ENCODE results near the gene CHST11. TPM values are rescaled to one million over a fixed set of nuclear protein-coding genes. Genes with fewer than 3 reads are reported as not detected.

CHST11 gene
- total RNA-seq, 1 experiment from 2014 or later, result 1.1 TPM

- intact Hi-C loops (cut with micrococcal nuclease; ENCODE audit: unreplicated experiment), result no loop called here
- Histone ChIP-seq H3K36me3 (ENCODE audit: insufficient read depth, low read length, poor library complexity, severe bottlenecking) (no peaks in the 10 kb centered on the region), H3K4me3 (ENCODE audit: low read depth, low read length, poor library complexity, severe bottlenecking) (no peak overlapping the region), H3K27ac (ENCODE audit: low read depth, low read length, poor library complexity, severe bottlenecking) (no peak overlapping the region), H3K27me3 (replicated peaks; ENCODE audit: insufficient read depth, low read depth, low read length, poor library complexity) (no peaks in the 10 kb centered on the region), H3K9me3 (ENCODE audit: low read depth, low read length, poor library complexity, severe bottlenecking) (no peaks in the 10 kb centered on the region), H3K4me1 (ENCODE audit: insufficient read depth, low read length, poor library complexity, severe bottlenecking) (no peaks in the 10 kb centered on the region)
- POLR2A ChIA-PET (ENCODE audit: low non-redundant PET), result no interaction called here
- CTCF ChIA-PET, result no interaction called here
- BruUV-seq (replicated peaks), result no TSS peak
- DNase-seq (ENCODE audit: low spot score), result no peak
- TF ChIP-seq CTCF (conservative IDR thresholded peaks at IDR 0.05; ENCODE audit: low read depth, low read length) (no peak), EZH2 (IDR thresholded peaks at IDR 0.05; ENCODE audit: borderline replicate concordance, low read depth, low read length, poor library complexity, severe bottlenecking) (no peak)
These were observed 46.4 kb upstream of the CHST11 start for GRCh38 chr12:104410326-104410725.

- POLR2A ChIA-PET (ENCODE audit: low non-redundant PET), result no interaction called here
- Histone ChIP-seq H3K36me3 (ENCODE audit: insufficient read depth, low read length, poor library complexity, severe bottlenecking) (no peaks in the 10 kb centered on the region), H3K27ac (ENCODE audit: low read depth, low read length, poor library complexity, severe bottlenecking) (no peak overlapping the region), H3K9me3 (ENCODE audit: low read depth, low read length, poor library complexity, severe bottlenecking) (no peaks in the 10 kb centered on the region), H3K4me3 (ENCODE audit: low read depth, low read length, poor library complexity, severe bottlenecking) (no peak overlapping the region), H3K27me3 (replicated peaks; ENCODE audit: insufficient read depth, low read depth, low read length, poor library complexity) (no peaks in the 10 kb centered on the region), H3K4me1 (ENCODE audit: insufficient read depth, low read length, poor library complexity, severe bottlenecking) (no peaks in the 10 kb centered on the region)
- no TSS peak for BruUV-seq (replicated peaks)
- intact Hi-C loops (cut with micrococcal nuclease; ENCODE audit: unreplicated experiment), result no loop called here
- TF ChIP-seq CTCF (conservative IDR thresholded peaks at IDR 0.05; ENCODE audit: low read depth, low read length) (no peak), EZH2 (IDR thresholded peaks at IDR 0.05; ENCODE audit: borderline replicate concordance, low read depth, low read length, poor library complexity, severe bottlenecking) (no peak)
- DNase-seq (ENCODE audit: low spot score), result no peak
- CTCF ChIA-PET, result no interaction called here
These were observed 46.0 kb upstream of the CHST11 start for GRCh38 chr12:104410786-104411185.

- ChIA-PET CTCF (no interaction called here), POLR2A (ENCODE audit: low non-redundant PET) (no interaction called here)
- H3K27ac ChIP-seq (ENCODE audit: low read depth, low read length, poor library complexity, severe bottlenecking), result no peak overlapping the region
- no peaks in the 10 kb centered on the region for H3K36me3 ChIP-seq (ENCODE audit: insufficient read depth, low read length, poor library complexity, severe bottlenecking)
- BruUV-seq (replicated peaks), result no TSS peak
- no peak for DNase-seq (ENCODE audit: low spot score)
- no peaks in the 10 kb centered on the region for H3K27me3 ChIP-seq (replicated peaks; ENCODE audit: insufficient read depth, low read depth, low read length, poor library complexity)
- intact Hi-C loops (cut with micrococcal nuclease; ENCODE audit: unreplicated experiment), result no loop called here
- TF ChIP-seq CTCF (conservative IDR thresholded peaks at IDR 0.05; ENCODE audit: low read depth, low read length), result no peak
- no peak for TF ChIP-seq EZH2 (IDR thresholded peaks at IDR 0.05; ENCODE audit: borderline replicate concordance, low read depth, low read length, poor library complexity, severe bottlenecking)
- H3K4me1 ChIP-seq (ENCODE audit: insufficient read depth, low read length, poor library complexity, severe bottlenecking), result no peaks in the 10 kb centered on the region
- no peaks in the 10 kb centered on the region for H3K9me3 ChIP-seq (ENCODE audit: low read depth, low read length, poor library complexity, severe bottlenecking)
- H3K4me3 ChIP-seq (ENCODE audit: low read depth, low read length, poor library complexity, severe bottlenecking), result no peak overlapping the region
These were observed 44.7 kb upstream of the CHST11 start for GRCh38 chr12:104411826-104412641.

Data from A673 (cell line).